ENCODE data around the gene RIPK4. TPM values are rescaled to one million over a fixed set of nuclear protein-coding genes. Genes with fewer than 3 reads are reported as not detected.
"Not testable (repeated sequence)": the region's sequence is repeated elsewhere in the genome, so short reads cannot be mapped to it uniquely, and the experiment has no call there.

The RIPK4 gene
- total RNA-seq, 1 experiment from 2014 or later = 0.76 TPM

- Histone ChIP-seq H3K9me3 (no peaks in the 10 kb centered on the region), H3K36me3 (no peaks in the 10 kb centered on the region), H3K27me3 (no peaks in the 10 kb centered on the region), H3K4me3 (no peak overlapping the region)
- no peak for DNase-seq
Observed at GRCh38 chr21:41722052-41723018, 44.5 kb downstream of the RIPK4 start.

GRCh38 chr21:41720250-41720649 is 46.6 kb downstream of the RIPK4 start:
- H3K27me3 ChIP-seq = no peaks in the 10 kb centered on the region
- DNase-seq = no peak
- H3K36me3 ChIP-seq = no peaks in the 10 kb centered on the region
- H3K4me3 ChIP-seq = no peak overlapping the region
- H3K9me3 ChIP-seq = no peaks in the 10 kb centered on the region

- H3K36me3 ChIP-seq = no peaks in the 10 kb centered on the region
- H3K4me3 ChIP-seq = no peak overlapping the region
- no peak for DNase-seq
- H3K27me3 ChIP-seq = no peaks in the 10 kb centered on the region
- no peaks in the 10 kb centered on the region for H3K9me3 ChIP-seq
Observed at GRCh38 chr21:41719691-41720090, 47.2 kb downstream of the RIPK4 start.

GRCh38 chr21:41717573-41718330 is 49.1 kb downstream of the RIPK4 start:
- H3K36me3 ChIP-seq = no peaks in the 10 kb centered on the region
- no peaks in the 10 kb centered on the region for H3K9me3 ChIP-seq
- DNase-seq = no peak
- no peaks in the 10 kb centered on the region for H3K27me3 ChIP-seq
- H3K4me3 ChIP-seq = no peak overlapping the region

GRCh38 chr21:41716751-41717150 is 50.1 kb downstream of the RIPK4 start:
- H3K4me3 ChIP-seq = no peak overlapping the region
- no peaks in the 10 kb centered on the region for H3K36me3 ChIP-seq
- no peaks in the 10 kb centered on the region for H3K9me3 ChIP-seq
- no peak for DNase-seq
- H3K27me3 ChIP-seq = no peaks in the 10 kb centered on the region

GRCh38 chr21:41715649-41716281 is 51.1 kb downstream of the RIPK4 start:
- DNase-seq = no peak
- no peaks in the 10 kb centered on the region for H3K27me3 ChIP-seq
- no peaks in the 10 kb centered on the region for H3K9me3 ChIP-seq
- no peaks in the 10 kb centered on the region for H3K36me3 ChIP-seq
- no peak overlapping the region for H3K4me3 ChIP-seq

GRCh38 chr21:41714299-41714865 is 52.5 kb downstream of the RIPK4 start:
- H3K4me3 ChIP-seq, H3K27me3 ChIP-seq, DNase-seq, H3K36me3 ChIP-seq, H3K9me3 ChIP-seq: not testable (repeated sequence)

- H3K27me3 ChIP-seq = no peaks in the 10 kb centered on the region
- no peaks in the 10 kb centered on the region for H3K36me3 ChIP-seq
- H3K9me3 ChIP-seq = no peaks in the 10 kb centered on the region
- H3K4me3 ChIP-seq = no peak overlapping the region
- no peak for DNase-seq
Observed at GRCh38 chr21:41713495-41714281, 53.2 kb downstream of the RIPK4 start.

- Histone ChIP-seq H3K27me3 (no peaks in the 10 kb centered on the region), H3K9me3 (no peaks in the 10 kb centered on the region), H3K36me3 (no peaks in the 10 kb centered on the region), H3K4me3 (no peak overlapping the region)
- no peak for DNase-seq
Observed at GRCh38 chr21:41712730-41713129, 54.1 kb downstream of the RIPK4 start.

GRCh38 chr21:41712201-41712600 is 54.7 kb downstream of the RIPK4 start:
- no peak for DNase-seq
- no peaks in the 10 kb centered on the region for H3K9me3 ChIP-seq
- no peaks in the 10 kb centered on the region for H3K27me3 ChIP-seq
- no peak overlapping the region for H3K4me3 ChIP-seq
- H3K36me3 ChIP-seq = no peaks in the 10 kb centered on the region

GRCh38 chr21:41711416-41712007 is 55.3 kb downstream of the RIPK4 start:
- Histone ChIP-seq H3K27me3 (no peaks in the 10 kb centered on the region), H3K4me3 (no peak overlapping the region), H3K9me3 (no peaks in the 10 kb centered on the region), H3K36me3 (no peaks in the 10 kb centered on the region)
- DNase-seq = no peak

- Histone ChIP-seq H3K36me3 (no peaks in the 10 kb centered on the region), H3K4me3 (no peak overlapping the region), H3K27me3 (no peaks in the 10 kb centered on the region), H3K9me3 (no peaks in the 10 kb centered on the region)
- DNase-seq = no peak
Observed at GRCh38 chr21:41710823-41711160, 56.1 kb downstream of the RIPK4 start.

- H3K27me3 ChIP-seq = no peaks in the 10 kb centered on the region
Observed at GRCh38 chr21:41709965-41710822, 56.7 kb downstream of the RIPK4 start.

GRCh38 chr21:41709166-41709565 is 57.7 kb downstream of the RIPK4 start:
- Histone ChIP-seq H3K9me3 (no peaks in the 10 kb centered on the region), H3K27me3 (no peaks in the 10 kb centered on the region)

More at GRCh38 chr21:41709965-41710822, 56.7 kb downstream of the RIPK4 start:
- no peaks in the 10 kb centered on the region for H3K36me3 ChIP-seq
- no peaks in the 10 kb centered on the region for H3K9me3 ChIP-seq
- H3K4me3 ChIP-seq = no peak overlapping the region
- DNase-seq = no peak

GRCh38 chr21:41707960-41708330 is 58.9 kb downstream of the RIPK4 start:
- DNase-seq = no peak
- H3K27me3 ChIP-seq = no peaks in the 10 kb centered on the region
- no peak overlapping the region for H3K4me3 ChIP-seq
- H3K36me3 ChIP-seq = no peaks in the 10 kb centered on the region
- no peaks in the 10 kb centered on the region for H3K9me3 ChIP-seq

More at GRCh38 chr21:41709166-41709565, 57.7 kb downstream of the RIPK4 start:
- no peak overlapping the region for H3K4me3 ChIP-seq
- no peak for DNase-seq
- H3K36me3 ChIP-seq = no peaks in the 10 kb centered on the region

All from MG63 (cell line).